CD4-positive, alpha-beta T cell treated with Interleukin-2 at 100 ng/mL for 4 hours (primary cell): ENCODE measurements around the gene NSMCE4A.
"Not testable (repeated sequence)": the region's sequence is repeated elsewhere in the genome, so short reads cannot be mapped to it uniquely, and the experiment has no call there.

Source experiments
- DNase-seq: peaks from one replicate; pipeline ENCODE4 v3.0.0-alpha.2; 2020; ENCODE audit warnings: low spot score

NSMCE4A gene

GRCh38 chr10:121988361-121989324 is 13.6 kb upstream of the NSMCE4A start, which contains the start of gene TACC2:
Gene TACC2 (plus strand): TSS chr10:121989163. CDS start chr10:122021982, 32,819 bp downstream.
- no peak for DNase-seq

GRCh38 chr10:121984463-121984862 is 9.4 kb upstream of the NSMCE4A start:
- DNase-seq = no peak

- no peak for DNase-seq
Observed at GRCh38 chr10:121983852-121984251, 8.8 kb upstream of the NSMCE4A start.

GRCh38 chr10:121981346-121981745 is 6.3 kb upstream of the NSMCE4A start:
- no peak for DNase-seq

- no peak for DNase-seq
Observed at GRCh38 chr10:121978511-121978910, 3.5 kb upstream of the NSMCE4A start.

- DNase-seq = no peak
Observed at GRCh38 chr10:121976607-121977006, 1.6 kb upstream of the NSMCE4A start.

- no peak for DNase-seq
Observed at GRCh38 chr10:121975295-121976086, 474 bp upstream of the NSMCE4A start.

GRCh38 chr10:121974019-121974534 is 940 bp downstream of the NSMCE4A start:
- no peak for DNase-seq

- DNase-seq = not testable (repeated sequence)
Observed at GRCh38 chr10:121969086-121969485, 5.9 kb downstream of the NSMCE4A start.

- no peak for DNase-seq
Observed at GRCh38 chr10:121965996-121966395, 9.0 kb downstream of the NSMCE4A start.

GRCh38 chr10:121961456-121961855 is 13.6 kb downstream of the NSMCE4A start:
- DNase-seq = no peak

GRCh38 chr10:121959671-121960070 is 15.3 kb downstream of the NSMCE4A start:
- no peak for DNase-seq

GRCh38 chr10:121956111-121957061 is 18.6 kb downstream of the NSMCE4A start:
- no peak for DNase-seq

GRCh38 chr10:121952226-121952625 is 22.8 kb downstream of the NSMCE4A start:
- no peak for DNase-seq

- no peak for DNase-seq
Observed at GRCh38 chr10:121949451-121949850, 25.6 kb downstream of the NSMCE4A start.

- DNase-seq = no peak
Observed at GRCh38 chr10:121949049-121949448, 26.0 kb downstream of the NSMCE4A start.

GRCh38 chr10:121947343-121948330 is 27.4 kb downstream of the NSMCE4A start:
- DNase-seq = no peak

- DNase-seq = no peak
Observed at GRCh38 chr10:121942749-121943416, 32.1 kb downstream of the NSMCE4A start.

GRCh38 chr10:121941532-121941931 is 33.5 kb downstream of the NSMCE4A start:
- DNase-seq = no peak

GRCh38 chr10:121936295-121936694 is 38.7 kb downstream of the NSMCE4A start:
- DNase-seq = no peak
